ENCODE data around the gene TTC29. TPM values are rescaled to one million over a fixed set of nuclear protein-coding genes. Genes with fewer than 3 reads are reported as not detected.

TTC29 gene
- polyA plus RNA-seq, 2 of the 4 experiments (the other 2 are of a cell fraction) = not detected

GRCh38 chr4:146814750-146815149 lies 130.9 kb downstream of the TTC29 start:
- ChIA-PET CTCF (interaction anchor here (0.6 kb wide), 1 partner anchor 876 kb away, joined by 3 read pairs; the partner anchor contains the start of gene ZNF827), POLR2A (no interaction called here)
- no peak overlapping the region for H3K4me2 ChIP-seq
- no peak for ATAC-seq
- no peak for FAIRE-seq
- H3K9me3 ChIP-seq = no peaks in the 10 kb centered on the region
- H3K4me3 ChIP-seq = no peak overlapping the region
- no peak for DNase-seq (ENCODE audit: low read depth in 1 of 2, low spot score in 1 of 2)
- 24% methylated on average over 5 of the region's 5 CpGs for WGBS (ENCODE audit: missing lambda C conversion rate)
- no peak overlapping the region for H3K27ac ChIP-seq
- H3K4me1 ChIP-seq = no peaks in the 10 kb centered on the region
- TF ChIP-seq MAFK (IDR thresholded peaks at IDR 0.05; ENCODE audit: partially characterized antibody) (no peak), EHF (CRISPR knock-in tag; IDR thresholded peaks at IDR 0.05) (no peak), JUN (IDR thresholded peaks at IDR 0.05) (no peak), NR3C1 (IDR thresholded peaks at IDR 0.05) (no peak), ESRRA (IDR thresholded peaks at IDR 0.05; ENCODE audit: borderline replicate concordance, low read length) (no peak), HDAC2 (IDR thresholded peaks at IDR 0.05) (no peak), MYC (IDR thresholded peaks at IDR 0.05; ENCODE audit: borderline replicate concordance, low read length) (no peak), HOXB5 (CRISPR knock-in tag; IDR thresholded peaks at IDR 0.05) (no peak), RARB (CRISPR knock-in tag; IDR thresholded peaks at IDR 0.05) (no peak), ZFP36 (IDR thresholded peaks at IDR 0.05; ENCODE audit: borderline replicate concordance, partially characterized antibody) (no peak), POLR2A (IDR thresholded peaks at IDR 0.05; ENCODE audit: low read length) (no peak), BHLHE40 (IDR thresholded peaks at IDR 0.05; ENCODE audit: low read depth, low read length) (no peak), HOXB13 (CRISPR knock-in tag; IDR thresholded peaks at IDR 0.05; ENCODE audit: low read depth) (no peak), CBX2 (IDR thresholded peaks at IDR 0.05; ENCODE audit: borderline replicate concordance, low read depth) (no peak)
- TF ChIP-seq, protein P1, sequence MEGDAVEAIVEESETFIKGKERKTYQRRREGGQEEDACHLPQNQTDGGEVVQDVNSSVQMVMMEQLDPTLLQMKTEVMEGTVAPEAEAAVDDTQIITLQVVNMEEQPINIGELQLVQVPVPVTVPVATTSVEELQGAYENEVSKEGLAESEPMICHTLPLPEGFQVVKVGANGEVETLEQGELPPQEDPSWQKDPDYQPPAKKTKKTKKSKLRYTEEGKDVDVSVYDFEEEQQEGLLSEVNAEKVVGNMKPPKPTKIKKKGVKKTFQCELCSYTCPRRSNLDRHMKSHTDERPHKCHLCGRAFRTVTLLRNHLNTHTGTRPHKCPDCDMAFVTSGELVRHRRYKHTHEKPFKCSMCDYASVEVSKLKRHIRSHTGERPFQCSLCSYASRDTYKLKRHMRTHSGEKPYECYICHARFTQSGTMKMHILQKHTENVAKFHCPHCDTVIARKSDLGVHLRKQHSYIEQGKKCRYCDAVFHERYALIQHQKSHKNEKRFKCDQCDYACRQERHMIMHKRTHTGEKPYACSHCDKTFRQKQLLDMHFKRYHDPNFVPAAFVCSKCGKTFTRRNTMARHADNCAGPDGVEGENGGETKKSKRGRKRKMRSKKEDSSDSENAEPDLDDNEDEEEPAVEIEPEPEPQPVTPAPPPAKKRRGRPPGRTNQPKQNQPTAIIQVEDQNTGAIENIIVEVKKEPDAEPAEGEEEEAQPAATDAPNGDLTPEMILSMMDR (IDR thresholded peaks at IDR 0.05) = no peak
- TF ChIP-seq, protein P2, sequence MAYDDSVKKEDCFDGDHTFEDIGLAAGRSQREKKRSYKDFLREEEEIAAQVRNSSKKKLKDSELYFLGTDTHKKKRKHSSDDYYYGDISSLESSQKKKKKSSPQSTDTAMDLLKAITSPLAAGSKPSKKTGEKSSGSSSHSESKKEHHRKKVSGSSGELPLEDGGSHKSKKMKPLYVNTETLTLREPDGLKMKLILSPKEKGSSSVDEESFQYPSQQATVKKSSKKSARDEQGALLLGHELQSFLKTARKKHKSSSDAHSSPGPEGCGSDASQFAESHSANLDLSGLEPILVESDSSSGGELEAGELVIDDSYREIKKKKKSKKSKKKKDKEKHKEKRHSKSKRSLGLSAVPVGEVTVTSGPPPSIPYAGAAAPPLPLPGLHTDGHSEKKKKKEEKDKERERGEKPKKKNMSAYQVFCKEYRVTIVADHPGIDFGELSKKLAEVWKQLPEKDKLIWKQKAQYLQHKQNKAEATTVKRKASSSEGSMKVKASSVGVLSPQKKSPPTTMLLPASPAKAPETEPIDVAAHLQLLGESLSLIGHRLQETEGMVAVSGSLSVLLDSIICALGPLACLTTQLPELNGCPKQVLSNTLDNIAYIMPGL (CRISPR knock-in tag; IDR thresholded peaks at IDR 0.05; ENCODE audit: borderline replicate concordance) = no peak

DNA sequence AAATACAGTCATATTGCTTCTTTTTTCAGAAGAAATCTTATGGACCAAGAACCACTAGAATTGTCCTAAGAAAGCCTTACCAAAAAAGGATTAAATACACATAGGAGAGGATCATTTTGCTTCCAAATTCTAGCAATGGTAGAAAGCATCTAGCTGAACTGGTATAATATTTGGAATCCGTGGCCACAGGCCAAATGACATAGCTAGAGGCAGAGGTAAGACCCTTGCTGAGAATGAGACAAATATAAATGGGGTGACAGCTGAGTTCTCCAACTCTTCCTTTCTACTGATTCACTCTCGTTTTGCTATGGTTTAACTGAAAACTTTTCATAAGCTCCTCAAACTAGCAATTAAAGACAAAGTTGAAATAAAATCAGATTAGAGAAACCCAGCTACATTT lies 150.0 kb downstream of the TTC29 start:
- no peaks in the 10 kb centered on the region for H3K9me3 ChIP-seq
- ChIA-PET POLR2A (no interaction called here), CTCF (no interaction called here)
- DNase-seq (ENCODE audit: low read depth in 1 of 2, low spot score in 1 of 2) (no peak), FAIRE-seq (no peak), ATAC-seq (no peak)
- TF ChIP-seq ESRRA (IDR thresholded peaks at IDR 0.05; ENCODE audit: borderline replicate concordance, low read length) (no peak), RAD21 (conservative IDR thresholded peaks at IDR 0.05 in 1 of 2, IDR thresholded peaks at IDR 0.05 in 1 of 2) (no peak), E2F6 (IDR thresholded peaks at IDR 0.05; ENCODE audit: borderline replicate concordance, low read depth) (no peak), EP300 (IDR thresholded peaks at IDR 0.05) (no peak), FOSB (CRISPR knock-in tag; IDR thresholded peaks at IDR 0.05) (no peak), NFE2L2 (conservative IDR thresholded peaks at IDR 0.05; ENCODE audit: low read length) (no peak), POLR2AphosphoS2 (conservative IDR thresholded peaks at IDR 0.05; ENCODE audit: low read length) (no peak), CBX8 (IDR thresholded peaks at IDR 0.05) (no peak), FOXS1 (CRISPR knock-in tag; IDR thresholded peaks at IDR 0.05) (no peak), POLR2A (IDR thresholded peaks at IDR 0.05; ENCODE audit: low read length) (no peak), EHF (CRISPR knock-in tag; IDR thresholded peaks at IDR 0.05) (no peak), CHD4 (IDR thresholded peaks at IDR 0.05; ENCODE audit: borderline replicate concordance) (no peak)
- TF ChIP-seq, protein P1 (IDR thresholded peaks at IDR 0.05) = no peak
- H3K4me3 ChIP-seq = no peak overlapping the region
- H3K4me1 ChIP-seq = no peaks in the 10 kb centered on the region
- WGBS (ENCODE audit: missing lambda C conversion rate) = 0% methylated on average over 2 of the region's 2 CpGs
- no peak overlapping the region for H3K27ac ChIP-seq
- no peak overlapping the region for H3K4me2 ChIP-seq
